MCF 10A (cell line): ENCODE results near the gene TBC1D4. TPM values are rescaled to one million over a fixed set of nuclear protein-coding genes. Genes with fewer than 3 reads are reported as not detected.
"Not testable (repeated sequence)": the region's sequence is repeated elsewhere in the genome, so short reads cannot be mapped to it uniquely, and the experiment has no call there.

ENCODE experiments used
- BruUV-seq: library from RNA; stranded (reverse); fragments of 400-500 nt; replicated peaks from 2 replicates; lab custom pipeline; 2021; lab: Mats Ljungman, UMichigan
- CTCF ChIA-PET: fragments of 300-600 bp; sonication (Branson Sonifier 250); formaldehyde crosslinking; extraction: SDS; loops from one replicate; lab custom pipeline; 2021; ENCODE audit warnings: antibody characterized with exemption, inconsistent platforms; lab: Yijun Ruan, JAX
- POLR2A ChIA-PET: fragments of 300-600, 350-650 bp; sonication (Branson Sonifier 250); formaldehyde crosslinking; extraction: SDS; loops from one replicate; lab custom pipeline; 2020; ENCODE audit warnings: antibody characterized with exemption, inconsistent platforms; lab: Yijun Ruan, JAX
- DNase-seq: peaks from one replicate; pipeline ENCODE4 v3.0.0-alpha.2; 2018; ENCODE audit not compliant: unreplicated experiment
- H3K27ac Mint-ChIP-seq: one replicate; pipeline ENCODE4 v1.8.0; 2022; ENCODE audit warnings: mild to moderate bottlenecking, low read depth, mixed read lengths; ENCODE audit not compliant: unreplicated experiment
- H3K27me3 Mint-ChIP-seq: one replicate; pipeline ENCODE4 v1.8.0; 2022; ENCODE audit warnings: mixed read lengths; ENCODE audit not compliant: insufficient read depth, unreplicated experiment
- H3K36me3 Mint-ChIP-seq: one replicate; pipeline ENCODE4 v1.8.0; 2022; ENCODE audit warnings: mild to moderate bottlenecking, moderate library complexity, mixed read lengths; ENCODE audit not compliant: insufficient read depth, unreplicated experiment
- H3K4me1 Mint-ChIP-seq: one replicate; pipeline ENCODE4 v1.8.0; 2022; ENCODE audit warnings: mixed read lengths; ENCODE audit not compliant: insufficient read depth, unreplicated experiment
- H3K4me3 Mint-ChIP-seq: one replicate; pipeline ENCODE4 v1.8.0; 2022; ENCODE audit warnings: mild to moderate bottlenecking, moderate library complexity, mixed read lengths; ENCODE audit not compliant: unreplicated experiment
- H3K9me3 Mint-ChIP-seq: one replicate; pipeline ENCODE4 v1.8.0; 2022; ENCODE audit warnings: mixed read lengths; ENCODE audit not compliant: unreplicated experiment
- CTCF ChIP-seq: fragments of 200-600 bp; IDR thresholded peaks from one replicate; pipeline ENCODE4 v1.8.0; 2022; ENCODE audit warnings: antibody characterized with exemption, mild to moderate bottlenecking; ENCODE audit not compliant: unreplicated experiment
- intact Hi-C: fragments of 100-400 bp; cut with micrococcal nuclease; formaldehyde crosslinking; loops from 2 replicates; pipeline ENCODE4 v1.14.1; 2022
- total RNA-seq: library from RNA; stranded (reverse); gene quantifications from 2 replicates; pipeline ENCODE4 v1.2.3, GENCODE V29; 2022

Gene TBC1D4
- total RNA-seq, 1 experiment from 2014 or later, result 9.3 TPM

- POLR2A ChIA-PET, result no interaction called here
- peaks cover 14% of the 10 kb centered on the region for H3K4me1 Mint-ChIP-seq
These were observed 129.2 kb downstream of the TBC1D4 start for GRCh38 chr13:75352641-75353327.

GRCh38 chr13:75351538-75351937 is 130.4 kb downstream of the TBC1D4 start:
- DNase-seq, H3K9me3 Mint-ChIP-seq, H3K27me3 Mint-ChIP-seq, BruUV-seq, CTCF ChIA-PET, intact Hi-C loops, H3K4me1 Mint-ChIP-seq, H3K27ac Mint-ChIP-seq, H3K4me3 Mint-ChIP-seq, H3K36me3 Mint-ChIP-seq: not testable (repeated sequence)
- POLR2A ChIA-PET, result interaction anchor here (0.6 kb wide), 1 partner anchor 24 kb away, joined by 4 read pairs; no protein-coding TSS in a partner anchor

More at GRCh38 chr13:75352641-75353327, 129.2 kb downstream of the TBC1D4 start:
- Mint-ChIP-seq H3K27ac (no peak overlapping the region), H3K27me3 (no peaks in the 10 kb centered on the region), H3K36me3 (peaks cover 8% of the 10 kb centered on the region), H3K9me3 (no peaks in the 10 kb centered on the region), H3K4me3 (no peak overlapping the region)
- intact Hi-C loops, result no loop called here
- DNase-seq, result no peak
- TF ChIP-seq CTCF, result no peak
- CTCF ChIA-PET, result interaction anchor here (0.7 kb wide), 1 partner anchor 1623 kb away, joined by 3 read pairs; no protein-coding TSS in a partner anchor
- BruUV-seq, result no TSS peak

GRCh38 chr13:75347925-75348324 is 134.0 kb downstream of the TBC1D4 start:
- no TSS peak for BruUV-seq
- no peaks in the 10 kb centered on the region for H3K27me3 Mint-ChIP-seq
- ChIA-PET CTCF (interaction anchor here (0.7 kb wide), 1 partner anchor 192 kb away, joined by 3 read pairs; no protein-coding TSS in a partner anchor), POLR2A (no interaction called here)
- no peaks in the 10 kb centered on the region for H3K4me1 Mint-ChIP-seq
- H3K36me3 Mint-ChIP-seq, result peaks cover 15% of the 10 kb centered on the region
- no peak overlapping the region for H3K4me3 Mint-ChIP-seq
- H3K9me3 Mint-ChIP-seq, result no peaks in the 10 kb centered on the region
- no peak for DNase-seq
- intact Hi-C loops, result no loop called here
- no peak overlapping the region for H3K27ac Mint-ChIP-seq
- no peak for TF ChIP-seq CTCF

- Mint-ChIP-seq H3K4me1 (no peaks in the 10 kb centered on the region), H3K27me3 (no peaks in the 10 kb centered on the region), H3K9me3 (no peaks in the 10 kb centered on the region), H3K27ac (no peak overlapping the region), H3K4me3 (no peak overlapping the region), H3K36me3 (peaks cover 15% of the 10 kb centered on the region)
- no peak for DNase-seq
- intact Hi-C loops, result no loop called here
- TF ChIP-seq CTCF, result no peak
- POLR2A ChIA-PET, result no interaction called here
- BruUV-seq, result no TSS peak
- CTCF ChIA-PET, result no interaction called here
These were observed 134.5 kb downstream of the TBC1D4 start for GRCh38 chr13:75347457-75347856.
